ENCODE measurements around the gene HNRNPK. TPM values are rescaled to one million over a fixed set of nuclear protein-coding genes. Genes with fewer than 3 reads are reported as not detected.

The HNRNPK gene
- total and polyA plus RNA-seq, 2 of the 13 experiments (the other 11 are each of a cell fraction or from before 2014, with no cell fraction given), result 321 to 712 TPM

- TF ChIP-seq, protein P1, sequence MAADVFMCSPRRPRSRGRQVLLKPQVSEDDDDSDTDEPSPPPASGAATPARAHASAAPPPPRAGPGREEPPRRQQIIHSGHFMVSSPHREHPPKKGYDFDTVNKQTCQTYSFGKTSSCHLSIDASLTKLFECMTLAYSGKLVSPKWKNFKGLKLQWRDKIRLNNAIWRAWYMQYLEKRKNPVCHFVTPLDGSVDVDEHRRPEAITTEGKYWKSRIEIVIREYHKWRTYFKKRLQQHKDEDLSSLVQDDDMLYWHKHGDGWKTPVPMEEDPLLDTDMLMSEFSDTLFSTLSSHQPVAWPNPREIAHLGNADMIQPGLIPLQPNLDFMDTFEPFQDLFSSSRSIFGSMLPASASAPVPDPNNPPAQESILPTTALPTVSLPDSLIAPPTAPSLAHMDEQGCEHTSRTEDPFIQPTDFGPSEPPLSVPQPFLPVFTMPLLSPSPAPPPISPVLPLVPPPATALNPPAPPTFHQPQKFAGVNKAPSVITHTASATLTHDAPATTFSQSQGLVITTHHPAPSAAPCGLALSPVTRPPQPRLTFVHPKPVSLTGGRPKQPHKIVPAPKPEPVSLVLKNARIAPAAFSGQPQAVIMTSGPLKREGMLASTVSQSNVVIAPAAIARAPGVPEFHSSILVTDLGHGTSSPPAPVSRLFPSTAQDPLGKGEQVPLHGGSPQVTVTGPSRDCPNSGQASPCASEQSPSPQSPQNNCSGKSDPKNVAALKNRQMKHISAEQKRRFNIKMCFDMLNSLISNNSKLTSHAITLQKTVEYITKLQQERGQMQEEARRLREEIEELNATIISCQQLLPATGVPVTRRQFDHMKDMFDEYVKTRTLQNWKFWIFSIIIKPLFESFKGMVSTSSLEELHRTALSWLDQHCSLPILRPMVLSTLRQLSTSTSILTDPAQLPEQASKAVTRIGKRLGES (CRISPR knock-in tag; IDR thresholded peaks at IDR 0.05; ENCODE audit: borderline replicate concordance), result no peak
- TF ChIP-seq FOSL2 (CRISPR knock-in tag; IDR thresholded peaks at IDR 0.05) (no peak), THAP9 (CRISPR knock-in tag; IDR thresholded peaks at IDR 0.05; ENCODE audit: borderline replicate concordance) (no peak), CREB1 (IDR thresholded peaks at IDR 0.05) (no peak), CREB1 (CRISPR knock-in tag; IDR thresholded peaks at IDR 0.05) (no peak), SP140L (CRISPR knock-in tag; IDR thresholded peaks at IDR 0.05; ENCODE audit: borderline replicate concordance) (no peak), ZFY (CRISPR knock-in tag; IDR thresholded peaks at IDR 0.05) (no peak), HBP1 (CRISPR knock-in tag; IDR thresholded peaks at IDR 0.05; ENCODE audit: low read depth) (no peak), POLR2G (IDR thresholded peaks at IDR 0.05; ENCODE audit: low read depth, low read length) (peak; percentile 72), PHB2 (IDR thresholded peaks at IDR 0.05; ENCODE audit: partially characterized antibody) (no peak), ZNF614 (CRISPR knock-in tag; IDR thresholded peaks at IDR 0.05; ENCODE audit: borderline replicate concordance) (0 out of 2 replicates have a peak, but pooled peaks have one; percentile 41), MED8 (CRISPR knock-in tag; IDR thresholded peaks at IDR 0.05; ENCODE audit: insufficient replicate concordance) (peak; percentile 64), GPN1 (CRISPR knock-in tag; IDR thresholded peaks at IDR 0.05; ENCODE audit: borderline replicate concordance) (no peak), RARA (CRISPR knock-in tag; IDR thresholded peaks at IDR 0.05) (no peak), ZNF143 (CRISPR knock-in tag; IDR thresholded peaks at IDR 0.05) (peak; percentile 52), ZNF616 (CRISPR knock-in tag; IDR thresholded peaks at IDR 0.05; ENCODE audit: low read depth) (no peak), GLI4 (CRISPR knock-in tag; IDR thresholded peaks at IDR 0.05; ENCODE audit: borderline replicate concordance) (no peak), ISL2 (CRISPR knock-in tag; IDR thresholded peaks at IDR 0.05) (no peak), STAG1 (CRISPR knock-in tag; IDR thresholded peaks at IDR 0.05) (peak; percentile 50), THAP8 (CRISPR knock-in tag; IDR thresholded peaks at IDR 0.05; ENCODE audit: borderline replicate concordance) (no peak), MATR3 (CRISPR knock-in tag; IDR thresholded peaks at IDR 0.05) (no peak)
- TF ChIP-seq, protein P2, sequence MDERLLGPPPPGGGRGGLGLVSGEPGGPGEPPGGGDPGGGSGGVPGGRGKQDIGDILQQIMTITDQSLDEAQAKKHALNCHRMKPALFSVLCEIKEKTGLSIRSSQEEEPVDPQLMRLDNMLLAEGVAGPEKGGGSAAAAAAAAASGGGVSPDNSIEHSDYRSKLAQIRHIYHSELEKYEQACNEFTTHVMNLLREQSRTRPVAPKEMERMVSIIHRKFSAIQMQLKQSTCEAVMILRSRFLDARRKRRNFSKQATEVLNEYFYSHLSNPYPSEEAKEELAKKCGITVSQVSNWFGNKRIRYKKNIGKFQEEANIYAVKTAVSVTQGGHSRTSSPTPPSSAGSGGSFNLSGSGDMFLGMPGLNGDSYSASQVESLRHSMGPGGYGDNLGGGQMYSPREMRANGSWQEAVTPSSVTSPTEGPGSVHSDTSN (CRISPR knock-in tag; IDR thresholded peaks at IDR 0.05), result no peak
Observed at GRCh38 chr9:83920469-83920926, 59.5 kb downstream of the HNRNPK start (continued).

Data from HepG2 (cell line).